ENCODE data around the gene CADPS2. TPM values are rescaled to one million over a fixed set of nuclear protein-coding genes. Genes with fewer than 3 reads are reported as not detected.
"Not testable (repeated sequence)": the region's sequence is repeated elsewhere in the genome, so short reads cannot be mapped to it uniquely, and the experiment has no call there.

Gene CADPS2
- total RNA-seq, 1 donor from 2014 or later, result 27.8 TPM

DNA sequence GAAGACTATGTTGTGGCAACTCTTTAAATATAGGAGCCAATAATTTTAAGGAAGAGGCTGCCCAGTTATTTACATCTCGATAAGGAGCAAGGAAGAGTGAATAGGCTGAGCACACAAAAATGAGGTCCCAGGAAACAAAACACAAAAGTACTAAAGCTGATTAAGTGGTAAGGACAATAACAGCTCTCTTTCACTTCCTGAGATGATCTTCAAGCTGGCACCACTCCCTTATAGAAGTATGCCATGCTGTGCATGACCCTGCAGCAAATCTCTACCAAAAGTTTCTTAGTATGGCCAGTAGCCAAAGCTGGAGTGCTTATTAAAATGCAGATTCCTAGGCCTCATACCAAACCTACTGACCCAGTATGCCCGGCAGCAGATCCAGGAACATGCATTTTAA is 39.7 kb downstream of the CADPS2 start:
- peaks cover 2% of the 10 kb centered on the region for H3K27me3 Mint-ChIP-seq (ENCODE audit: unreplicated experiment)

DNA sequence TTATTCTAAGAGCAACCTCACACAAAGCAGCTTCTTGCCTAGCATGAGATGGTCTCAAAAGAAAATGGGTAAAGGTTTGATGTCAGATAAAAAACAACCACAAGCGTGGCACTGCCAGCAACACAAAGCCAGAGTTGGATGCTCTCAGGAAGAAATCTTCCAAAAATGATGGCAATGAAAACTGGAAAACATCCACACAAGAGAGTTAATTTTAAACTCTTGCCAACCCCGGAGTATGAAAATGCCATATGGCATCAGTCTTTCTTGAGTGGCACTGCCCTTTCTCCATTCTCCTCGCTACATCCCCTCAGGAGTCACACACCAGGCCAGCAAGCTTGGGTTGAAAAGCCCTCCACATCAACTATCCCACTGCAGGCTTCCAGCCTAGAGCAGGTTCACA is 41.0 kb downstream of the CADPS2 start:
- H3K4me3 Mint-ChIP-seq (ENCODE audit: unreplicated experiment), result no peak overlapping the region
- no peaks in the 10 kb centered on the region for H3K27me3 Mint-ChIP-seq (ENCODE audit: unreplicated experiment)
- no peak for DNase-seq (ENCODE audit: low spot score)
- TF ChIP-seq, protein P1, sequence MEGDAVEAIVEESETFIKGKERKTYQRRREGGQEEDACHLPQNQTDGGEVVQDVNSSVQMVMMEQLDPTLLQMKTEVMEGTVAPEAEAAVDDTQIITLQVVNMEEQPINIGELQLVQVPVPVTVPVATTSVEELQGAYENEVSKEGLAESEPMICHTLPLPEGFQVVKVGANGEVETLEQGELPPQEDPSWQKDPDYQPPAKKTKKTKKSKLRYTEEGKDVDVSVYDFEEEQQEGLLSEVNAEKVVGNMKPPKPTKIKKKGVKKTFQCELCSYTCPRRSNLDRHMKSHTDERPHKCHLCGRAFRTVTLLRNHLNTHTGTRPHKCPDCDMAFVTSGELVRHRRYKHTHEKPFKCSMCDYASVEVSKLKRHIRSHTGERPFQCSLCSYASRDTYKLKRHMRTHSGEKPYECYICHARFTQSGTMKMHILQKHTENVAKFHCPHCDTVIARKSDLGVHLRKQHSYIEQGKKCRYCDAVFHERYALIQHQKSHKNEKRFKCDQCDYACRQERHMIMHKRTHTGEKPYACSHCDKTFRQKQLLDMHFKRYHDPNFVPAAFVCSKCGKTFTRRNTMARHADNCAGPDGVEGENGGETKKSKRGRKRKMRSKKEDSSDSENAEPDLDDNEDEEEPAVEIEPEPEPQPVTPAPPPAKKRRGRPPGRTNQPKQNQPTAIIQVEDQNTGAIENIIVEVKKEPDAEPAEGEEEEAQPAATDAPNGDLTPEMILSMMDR (IDR thresholded peaks at IDR 0.05; ENCODE audit: unreplicated experiment), result no peak
- peaks cover 39% of the 10 kb centered on the region for H3K4me1 Mint-ChIP-seq (ENCODE audit: unreplicated experiment)
- no peaks in the 10 kb centered on the region for H3K36me3 Mint-ChIP-seq (ENCODE audit: low read depth, unreplicated experiment)
- no peaks in the 10 kb centered on the region for H3K9me3 Mint-ChIP-seq (ENCODE audit: unreplicated experiment)
- H3K27ac Mint-ChIP-seq (ENCODE audit: unreplicated experiment), result no peak overlapping the region

More for the DNA sequence above, 39.7 kb downstream of the CADPS2 start:
- Mint-ChIP-seq H3K4me3 (ENCODE audit: unreplicated experiment) (no peak overlapping the region), H3K4me1 (ENCODE audit: unreplicated experiment) (peaks cover 39% of the 10 kb centered on the region), H3K27ac (ENCODE audit: unreplicated experiment) (no peak overlapping the region), H3K9me3 (ENCODE audit: unreplicated experiment) (no peaks in the 10 kb centered on the region), H3K36me3 (ENCODE audit: low read depth, unreplicated experiment) (peaks cover 8% of the 10 kb centered on the region)
- no peak for DNase-seq (ENCODE audit: low spot score)
- TF ChIP-seq, protein P1 (IDR thresholded peaks at IDR 0.05; ENCODE audit: unreplicated experiment), result no peak

DNA sequence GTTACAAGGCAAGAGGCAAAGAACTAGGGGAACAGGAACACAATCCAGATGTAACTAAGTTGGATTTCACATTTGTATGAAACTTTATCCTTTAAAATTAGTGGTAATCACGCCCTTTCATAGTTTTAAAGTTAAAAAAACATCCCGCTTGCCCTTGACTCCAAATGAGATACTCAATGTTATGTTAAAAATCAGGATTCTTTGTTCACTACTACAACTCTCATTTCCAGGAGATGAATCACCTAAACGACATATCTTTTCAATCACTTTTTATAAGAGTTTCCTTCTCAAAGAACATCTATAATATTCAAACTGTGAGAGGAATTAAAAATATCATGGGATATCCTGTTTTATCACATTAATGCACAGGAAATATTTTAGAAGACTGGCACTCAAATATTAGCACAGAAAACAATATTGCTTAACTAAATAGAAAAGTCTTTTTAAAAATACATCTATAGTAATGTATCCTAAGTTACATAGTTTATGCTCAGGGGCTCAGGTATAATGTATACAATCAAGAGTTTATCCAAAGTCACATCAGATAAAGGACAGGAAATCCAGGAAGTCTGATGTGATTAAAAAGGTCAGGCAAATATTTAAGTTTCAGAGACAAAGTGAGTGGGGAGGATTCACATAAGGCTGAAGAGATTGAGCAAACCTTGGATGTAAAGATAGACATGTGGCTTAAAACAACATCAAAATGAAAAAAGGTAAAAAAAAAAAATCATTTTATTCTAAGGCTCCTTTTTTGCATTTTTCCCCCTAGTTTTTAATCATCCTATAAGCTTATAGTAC is 41.9 kb downstream of the CADPS2 start:
- TF ChIP-seq, protein P1 (IDR thresholded peaks at IDR 0.05; ENCODE audit: unreplicated experiment), result no peak

DNA sequence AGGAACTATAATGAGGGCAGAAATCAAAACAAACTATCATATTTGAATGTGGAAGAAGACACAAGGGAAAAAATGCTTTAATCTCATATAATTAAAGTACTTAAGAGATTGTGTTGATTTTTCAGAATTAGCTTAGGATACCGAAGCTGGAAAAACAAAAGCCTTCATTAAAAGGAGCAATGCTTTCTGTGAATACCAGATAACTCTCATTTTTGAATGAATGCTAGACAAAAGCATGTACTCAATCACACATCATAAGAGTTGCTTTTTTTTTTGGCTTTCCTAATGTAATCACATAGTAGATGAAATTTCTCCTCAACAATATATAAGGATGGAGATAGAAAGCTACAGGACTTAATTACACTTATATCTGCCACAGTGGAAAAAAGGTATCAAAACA is 43.3 kb downstream of the CADPS2 start:
- Mint-ChIP-seq H3K27ac (ENCODE audit: unreplicated experiment) (no peak overlapping the region), H3K4me3 (ENCODE audit: unreplicated experiment) (no peak overlapping the region), H3K9me3 (ENCODE audit: unreplicated experiment) (no peaks in the 10 kb centered on the region), H3K36me3 (ENCODE audit: low read depth, unreplicated experiment) (no peaks in the 10 kb centered on the region), H3K4me1 (ENCODE audit: unreplicated experiment) (peaks cover 35% of the 10 kb centered on the region), H3K27me3 (ENCODE audit: unreplicated experiment) (no peaks in the 10 kb centered on the region)
- TF ChIP-seq, protein P1 (IDR thresholded peaks at IDR 0.05; ENCODE audit: unreplicated experiment), result no peak
- DNase-seq (ENCODE audit: low spot score), result no peak

More for the DNA sequence above, 41.9 kb downstream of the CADPS2 start:
- H3K9me3 Mint-ChIP-seq (ENCODE audit: unreplicated experiment), result no peaks in the 10 kb centered on the region
- peak overlapping the region; percentile 36 for H3K27ac Mint-ChIP-seq (ENCODE audit: unreplicated experiment)
- H3K36me3 Mint-ChIP-seq (ENCODE audit: low read depth, unreplicated experiment), result no peaks in the 10 kb centered on the region
- H3K4me3 Mint-ChIP-seq (ENCODE audit: unreplicated experiment), result no peak overlapping the region
- no peaks in the 10 kb centered on the region for H3K27me3 Mint-ChIP-seq (ENCODE audit: unreplicated experiment)
- no peak for DNase-seq (ENCODE audit: low spot score)
- H3K4me1 Mint-ChIP-seq (ENCODE audit: unreplicated experiment), result peaks cover 39% of the 10 kb centered on the region

DNA sequence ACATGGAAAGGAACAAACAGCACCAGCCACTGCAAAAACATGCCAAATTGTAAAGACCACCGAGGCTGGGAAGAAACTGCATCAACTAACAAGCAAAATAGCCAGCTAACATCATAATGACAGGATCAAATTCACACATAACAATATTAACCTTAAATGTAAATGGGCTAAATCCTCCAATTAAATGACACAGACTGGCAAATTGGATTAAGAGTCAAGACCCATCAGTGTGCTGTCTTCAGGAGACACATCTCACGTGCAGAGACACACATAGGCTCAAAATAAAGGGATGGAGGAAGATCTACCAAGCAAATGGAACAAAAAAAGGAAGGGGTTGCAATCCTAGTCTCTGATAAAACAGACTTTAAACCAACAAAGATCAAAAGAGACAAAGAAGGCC is 50.0 kb downstream of the CADPS2 start:
- not testable (repeated sequence) for DNase-seq (ENCODE audit: low spot score); H3K27ac Mint-ChIP-seq (ENCODE audit: unreplicated experiment); H3K4me1 Mint-ChIP-seq (ENCODE audit: unreplicated experiment); H3K36me3 Mint-ChIP-seq (ENCODE audit: low read depth, unreplicated experiment); H3K4me3 Mint-ChIP-seq (ENCODE audit: unreplicated experiment); H3K9me3 Mint-ChIP-seq (ENCODE audit: unreplicated experiment); H3K27me3 Mint-ChIP-seq (ENCODE audit: unreplicated experiment)

DNA sequence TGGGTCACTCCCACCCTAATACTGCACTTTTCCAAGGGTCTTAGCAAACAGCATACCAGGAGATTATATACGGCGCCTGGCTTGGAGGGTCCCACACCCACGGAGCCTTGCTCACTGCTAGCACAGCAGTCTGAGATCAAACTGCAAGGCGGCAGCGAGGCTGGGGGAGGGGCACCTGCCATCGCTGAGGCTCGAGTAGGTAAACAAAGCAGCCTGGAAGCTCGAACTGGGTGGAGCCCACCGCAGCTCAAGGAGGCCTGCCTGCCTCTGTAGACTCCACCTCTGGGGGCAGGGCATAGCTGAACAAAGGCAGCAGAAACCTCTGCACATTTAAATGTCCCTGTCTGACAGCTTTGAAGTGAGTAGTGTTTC is 51.7 kb downstream of the CADPS2 start:
- H3K9me3 Mint-ChIP-seq (ENCODE audit: unreplicated experiment); H3K27me3 Mint-ChIP-seq (ENCODE audit: unreplicated experiment); H3K4me3 Mint-ChIP-seq (ENCODE audit: unreplicated experiment); DNase-seq (ENCODE audit: low spot score); H3K4me1 Mint-ChIP-seq (ENCODE audit: unreplicated experiment); H3K27ac Mint-ChIP-seq (ENCODE audit: unreplicated experiment); H3K36me3 Mint-ChIP-seq (ENCODE audit: low read depth, unreplicated experiment): not testable (repeated sequence)
